HFFc6 (cell line): ENCODE measurements around the gene GTF3C2. TPM values are rescaled to one million over a fixed set of nuclear protein-coding genes. Genes with fewer than 3 reads are reported as not detected.

Experiments
- DNase-seq: peaks from one replicate; pipeline ENCODE4 v3.0.0-alpha.2; 2018
- H3K27ac Mint-ChIP-seq: 2 replicates; pipeline ENCODE4 v1.8.0; 2020; ENCODE audit warnings: mild to moderate bottlenecking, mixed read lengths
- H3K27me3 Mint-ChIP-seq: 2 replicates; pipeline ENCODE4 v1.8.0; 2021; ENCODE audit warnings: mild to moderate bottlenecking, moderate library complexity, mixed read lengths; ENCODE audit not compliant: insufficient read depth
- H3K36me3 Mint-ChIP-seq: 2 replicates; pipeline ENCODE4 v1.8.0; 2021; ENCODE audit warnings: low read depth, mixed read lengths
- H3K4me1 Mint-ChIP-seq: 2 replicates; pipeline ENCODE4 v1.8.0; 2020; ENCODE audit warnings: low read depth, mixed read lengths
- H3K4me3 Mint-ChIP-seq: 2 replicates; pipeline ENCODE4 v1.8.0; 2020; ENCODE audit warnings: mild to moderate bottlenecking, moderate library complexity, mixed read lengths
- H3K9me3 Mint-ChIP-seq: 2 replicates; pipeline ENCODE4 v1.8.0; 2020; ENCODE audit warnings: mild to moderate bottlenecking, mixed read lengths
- CTCF ChIP-seq: fragments of 200-600 bp; sonication (generic); IDR thresholded peaks from 2 replicates; pipeline ENCODE4 v1.5.0; 2021; ENCODE audit warnings: antibody characterized with exemption, mild to moderate bottlenecking
- total RNA-seq, 6 experiments: library from RNA; stranded (reverse); fragmentation: NEBNext Ultra II Directional; extraction: Animal tissue kit (Norgen Biotek cat#: 25700); gene quantifications; 2 replicates in 1 of 6; 3 replicates in 5 of 6; pipeline ENCODE4 v1.2.3, GENCODE V29; 2021

Gene GTF3C2
- total RNA-seq, 6 experiments from 2014 or later: 42.9 to 53.0 (median 48.4) TPM

GRCh38 chr2:27285481-27285880, 71.1 kb downstream of the GTF3C2 start:
- TF ChIP-seq CTCF: no peak
- no peak for DNase-seq
- no peak overlapping the region for H3K4me3 Mint-ChIP-seq
- no peak overlapping the region for H3K27ac Mint-ChIP-seq
- peaks cover 48% of the 10 kb centered on the region for H3K27me3 Mint-ChIP-seq
- no peaks in the 10 kb centered on the region for H3K36me3 Mint-ChIP-seq
- peaks cover 36% of the 10 kb centered on the region for H3K4me1 Mint-ChIP-seq
- no peaks in the 10 kb centered on the region for H3K9me3 Mint-ChIP-seq

GRCh38 chr2:27284996-27285395, 71.6 kb downstream of the GTF3C2 start:
- peaks cover 48% of the 10 kb centered on the region for H3K27me3 Mint-ChIP-seq
- no peak overlapping the region for H3K27ac Mint-ChIP-seq
- TF ChIP-seq CTCF: no peak

GRCh38 chr2:27282892-27283291, 73.7 kb downstream of the GTF3C2 start:
- H3K27me3 Mint-ChIP-seq: peaks cover 37% of the 10 kb centered on the region
- no peak for TF ChIP-seq CTCF
- H3K9me3 Mint-ChIP-seq: no peaks in the 10 kb centered on the region
- no peak overlapping the region for H3K27ac Mint-ChIP-seq
- no peak overlapping the region for H3K4me3 Mint-ChIP-seq
- peaks cover 43% of the 10 kb centered on the region for H3K4me1 Mint-ChIP-seq
- no peaks in the 10 kb centered on the region for H3K36me3 Mint-ChIP-seq
- no peak for DNase-seq

More at GRCh38 chr2:27284996-27285395, 71.6 kb downstream of the GTF3C2 start:
- H3K9me3 Mint-ChIP-seq: no peaks in the 10 kb centered on the region
- H3K4me1 Mint-ChIP-seq: peaks cover 40% of the 10 kb centered on the region
- H3K4me3 Mint-ChIP-seq: no peak overlapping the region
- H3K36me3 Mint-ChIP-seq: no peaks in the 10 kb centered on the region
- no peak for DNase-seq

GRCh38 chr2:27281855-27282559, 74.6 kb downstream of the GTF3C2 start, which contains the start of gene TRIM54:
Gene TRIM54, plus strand, starts transcription at chr2:27282429. Its CDS starts 303 bp downstream, at chr2:27282732.
- H3K36me3 Mint-ChIP-seq: no peaks in the 10 kb centered on the region
- no peak within 1 kb of the TSS for H3K27ac Mint-ChIP-seq
- peaks cover 43% of the 10 kb centered on the region for H3K4me1 Mint-ChIP-seq
- H3K27me3 Mint-ChIP-seq: peaks cover 29% of the 10 kb centered on the region
- no peak for DNase-seq
- H3K4me3 Mint-ChIP-seq: no peak within 1 kb of the TSS
- no peaks in the 10 kb centered on the region for H3K9me3 Mint-ChIP-seq
- TF ChIP-seq CTCF: no peak

GRCh38 chr2:27281442-27281841, 75.1 kb downstream of the GTF3C2 start:
- Mint-ChIP-seq H3K4me1 (peaks cover 43% of the 10 kb centered on the region), H3K27ac (no peak overlapping the region), H3K9me3 (no peaks in the 10 kb centered on the region), H3K36me3 (no peaks in the 10 kb centered on the region), H3K4me3 (no peak overlapping the region), H3K27me3 (peaks cover 24% of the 10 kb centered on the region)
- no peak for DNase-seq
- no peak for TF ChIP-seq CTCF
